ENCODE data around the gene CHAF1B. TPM values are rescaled to one million over a fixed set of nuclear protein-coding genes. Genes with fewer than 3 reads are reported as not detected.
A peak's percentile ranks its signal among the peaks of the same experiment; 100 is the strongest.

CHAF1B gene
- polyA plus RNA-seq, 3 donors: 0.24 TPM; not detected in 2

DNA sequence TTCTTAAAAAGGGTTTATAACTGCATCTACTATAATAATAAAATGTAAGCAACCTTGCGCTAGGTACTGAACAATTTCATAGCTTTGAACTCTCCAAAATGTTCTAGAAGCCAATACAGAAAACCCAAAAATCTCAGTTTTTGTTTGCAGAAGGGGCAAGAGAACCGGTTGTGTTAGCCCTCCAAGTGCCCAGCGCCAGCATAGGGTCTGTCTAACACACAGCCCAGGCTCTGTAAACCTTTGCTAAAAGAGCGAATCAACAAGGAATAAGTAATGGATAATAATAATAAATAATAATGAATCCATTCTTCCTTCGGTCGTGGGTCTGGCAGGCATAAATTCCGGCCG lies 333 bp upstream of the CHAF1B start:
- no peaks in the 10 kb centered on the region for H3K79me2 ChIP-seq (ENCODE audit: insufficient read depth, low read length)
- peaks cover 8 to 9% of the 10 kb centered on the region in 2 donors for H3K4me1 ChIP-seq (ENCODE audit: control insufficient read depth in 1 of 2, insufficient read depth in 2 of 2, low read length in 2 of 2)
- DNase-seq: no peak
- H3K27me3 ChIP-seq (ENCODE audit: control insufficient read depth in 2 of 2, insufficient read depth in 2 of 2, low read length in 2 of 2): no peaks in the 10 kb centered on the region
- TF ChIP-seq CTCF (IDR thresholded peaks at IDR 0.05): no peak
- H3K9ac ChIP-seq (ENCODE audit: insufficient read depth, low read length, poor library complexity, severe bottlenecking): no peak overlapping the region
- Mint-ChIP-seq H3K36me3 (peaks cover 6 to 14% of the 10 kb centered on the region in 2 donors), H3K4me1 (peaks cover 6% of the 10 kb centered on the region), H3K27ac (no peak overlapping the region), H3K27me3 (ENCODE audit: low read depth in 3 of 3) (peaks cover 0 to 1% (median 0%) of the 10 kb centered on the region in 3 donors), H3K9me3 (peaks cover 0 to 1% (median 0%) of the 10 kb centered on the region in 7 donors), H3K4me3 (no peak overlapping the region)
- H2AFZ ChIP-seq (ENCODE audit: insufficient read depth, low read depth, low read length, poor library complexity, severe bottlenecking): no peak overlapping the region
- intact Hi-C loops (cut with micrococcal nuclease): loop anchor here in 1 of 2 donors (10.0 kb wide), 1 partner anchor 1110 kb away; no protein-coding TSS in a partner anchor
- H4K20me1 ChIP-seq (ENCODE audit: insufficient read depth, low read length): no peaks in the 10 kb centered on the region
- WGBS (ENCODE audit: insufficient coverage): 50% methylated on average over 3 of the region's 8 CpGs
- H3K4me3 ChIP-seq (replicated peaks in 1 of 3; ENCODE audit: low read depth in 2 of 3, low read length in 3 of 3): peak overlapping the region in 1 of 3 experiments; percentile 77
- no peaks in the 10 kb centered on the region for H3K36me3 ChIP-seq (replicated peaks in 1 of 2; ENCODE audit: control insufficient read depth in 1 of 2, insufficient read depth in 2 of 2, low read length in 2 of 2)
- H3K9me3 ChIP-seq (replicated peaks in 1 of 2; ENCODE audit: control insufficient read depth in 1 of 2, insufficient read depth in 1 of 2, low read length in 2 of 2): no peaks in the 10 kb centered on the region
- H3K4me2 ChIP-seq (replicated peaks; ENCODE audit: extremely low read depth, low read length, poor library complexity, severe bottlenecking): peak overlapping the region; percentile 86
- no peak overlapping the region for H3K27ac ChIP-seq (ENCODE audit: low read depth in 1 of 2, low read length in 2 of 2)

DNA sequence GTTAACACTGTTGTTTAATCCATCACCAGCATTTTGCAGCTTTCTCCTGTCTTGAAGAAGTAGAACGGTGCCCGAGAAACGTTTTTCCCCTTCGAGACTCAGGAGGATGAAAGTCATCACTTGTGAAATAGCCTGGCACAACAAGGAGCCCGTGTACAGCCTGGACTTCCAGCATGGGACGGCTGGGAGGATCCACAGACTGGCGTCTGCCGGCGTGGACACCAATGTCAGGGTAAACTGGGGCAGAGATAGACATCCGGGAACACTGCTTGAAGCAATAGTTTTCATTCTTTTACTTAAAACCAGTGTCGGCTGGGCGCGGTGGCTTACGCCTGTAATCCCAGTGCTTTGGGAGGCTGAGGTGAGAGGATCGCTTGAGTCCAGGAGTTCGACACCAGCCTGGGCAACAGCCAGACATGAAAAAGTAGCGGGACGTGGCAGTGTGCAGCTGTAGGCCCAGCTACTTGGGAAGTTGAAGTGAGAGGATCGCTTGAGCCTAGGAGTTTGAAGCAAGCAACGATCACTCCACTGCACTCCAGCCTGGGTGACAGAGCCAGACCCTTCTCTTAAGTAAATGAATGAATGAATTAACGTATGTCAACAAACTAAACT lies 945 bp downstream of the CHAF1B start:
- H3K4me2 ChIP-seq (replicated peaks; ENCODE audit: extremely low read depth, low read length, poor library complexity, severe bottlenecking): peak overlapping the region; percentile 86
- no peaks in the 10 kb centered on the region for H3K27me3 ChIP-seq (ENCODE audit: control insufficient read depth in 2 of 2, insufficient read depth in 2 of 2, low read length in 2 of 2)
- H3K79me2 ChIP-seq (ENCODE audit: insufficient read depth, low read length): no peaks in the 10 kb centered on the region
- H3K27ac ChIP-seq (ENCODE audit: low read depth in 1 of 2, low read length in 2 of 2): no peak overlapping the region
- H3K36me3 ChIP-seq (replicated peaks in 1 of 2; ENCODE audit: control insufficient read depth in 1 of 2, insufficient read depth in 2 of 2, low read length in 2 of 2): no peaks in the 10 kb centered on the region
- Mint-ChIP-seq H3K27ac (peak overlapping the region in 1 of 7 donors; percentile 80), H3K9me3 (peaks cover 0 to 1% (median 0%) of the 10 kb centered on the region in 7 donors), H3K36me3 (peaks cover 4 to 16% of the 10 kb centered on the region in 2 donors), H3K4me3 (peak overlapping the region; percentile 68 to 80), H3K4me1 (peaks cover 6% of the 10 kb centered on the region), H3K27me3 (ENCODE audit: low read depth in 3 of 3) (peaks cover 0 to 1% (median 0%) of the 10 kb centered on the region in 3 donors)
- 79% methylated on average over 17 of the region's 21 CpGs for WGBS (ENCODE audit: insufficient coverage)
- no peak for TF ChIP-seq CTCF (IDR thresholded peaks at IDR 0.05)
- peak overlapping the region; percentile 93 for H2AFZ ChIP-seq (ENCODE audit: insufficient read depth, low read depth, low read length, poor library complexity, severe bottlenecking)
- H3K9ac ChIP-seq (ENCODE audit: insufficient read depth, low read length, poor library complexity, severe bottlenecking): peak overlapping the region; percentile 63
- H3K9me3 ChIP-seq (replicated peaks in 1 of 2; ENCODE audit: control insufficient read depth in 1 of 2, insufficient read depth in 1 of 2, low read length in 2 of 2): no peaks in the 10 kb centered on the region
- peak overlapping the region in 2 of 3 experiments; percentile 23 to 77 for H3K4me3 ChIP-seq (replicated peaks in 1 of 3; ENCODE audit: low read depth in 2 of 3, low read length in 3 of 3)
- DNase-seq: no peak
- H3K4me1 ChIP-seq (ENCODE audit: control insufficient read depth in 1 of 2, insufficient read depth in 2 of 2, low read length in 2 of 2): peaks cover 8 to 9% of the 10 kb centered on the region in 2 donors
- no peaks in the 10 kb centered on the region for H4K20me1 ChIP-seq (ENCODE audit: insufficient read depth, low read length)
- intact Hi-C loops (cut with micrococcal nuclease): loop anchor here in 1 of 2 donors (10.0 kb wide), 1 partner anchor 1109 kb away; no protein-coding TSS in a partner anchor

Measured in CD14-positive monocyte (primary cell).